Left cardiac atrium (tissue), 4 donors: ENCODE results near the gene EVI2A. TPM values are rescaled to one million over a fixed set of nuclear protein-coding genes. Genes with fewer than 3 reads are reported as not detected.
A peak's percentile ranks its signal among the peaks of the same experiment; 100 is the strongest.
"Not testable (repeated sequence)": the region's sequence is repeated elsewhere in the genome, so short reads cannot be mapped to it uniquely, and the experiment has no call there.

ENCODE experiments used
- ATAC-seq, 2 donors: fragments of 200-7000 bp; cut with Tn5 transposase; one replicate each; pipeline ENCODE4 v1.9.1; 2020; ENCODE audit warnings: mild to moderate bottlenecking in 2 of 2, moderate library complexity in 2 of 2
- DNase-seq: peaks from one replicate; pipeline ENCODE4 v3.0.0-alpha.2; 2020
- intact Hi-C, 2 donors: fragments of 100-400 bp; cut with DNase I; formaldehyde crosslinking; loops; one replicate each; pipeline versions ENCODE4 v1.14.1 to v1.15.1; 2022 to 2023
- long read RNA-seq: library from polyadenylated mRNA; unstranded; transcript quantifications from one replicate; pipeline ENCODE4 v2.0.0, GENCODE V29; 2021
- total RNA-seq, 2 donors: library from RNA; stranded (reverse); fragmentation: NEBNext Ultra II Directional; extraction: Animal tissue kit (Norgen Biotek cat#: 25700); gene quantifications; one replicate each; pipeline ENCODE4 v1.2.1, GENCODE V29; 2021
- donor health status: DM: no; HTN: yes; CAD: no.
- donor health status: DM: no; HTN: yes; CAD: no; lungs with severe emphysema.
- donor health status: DM: yes; HTN: yes; CAD: no.
- donor health status: Dilated cardiomyopathy.

Gene EVI2A, protein sequence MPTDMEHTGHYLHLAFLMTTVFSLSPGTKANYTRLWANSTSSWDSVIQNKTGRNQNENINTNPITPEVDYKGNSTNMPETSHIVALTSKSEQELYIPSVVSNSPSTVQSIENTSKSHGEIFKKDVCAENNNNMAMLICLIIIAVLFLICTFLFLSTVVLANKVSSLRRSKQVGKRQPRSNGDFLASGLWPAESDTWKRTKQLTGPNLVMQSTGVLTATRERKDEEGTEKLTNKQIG
- 1 to 10 TPM; 1.9 to 5.9 TPM for total RNA-seq
- long read RNA-seq, result 0 reads

DNA sequence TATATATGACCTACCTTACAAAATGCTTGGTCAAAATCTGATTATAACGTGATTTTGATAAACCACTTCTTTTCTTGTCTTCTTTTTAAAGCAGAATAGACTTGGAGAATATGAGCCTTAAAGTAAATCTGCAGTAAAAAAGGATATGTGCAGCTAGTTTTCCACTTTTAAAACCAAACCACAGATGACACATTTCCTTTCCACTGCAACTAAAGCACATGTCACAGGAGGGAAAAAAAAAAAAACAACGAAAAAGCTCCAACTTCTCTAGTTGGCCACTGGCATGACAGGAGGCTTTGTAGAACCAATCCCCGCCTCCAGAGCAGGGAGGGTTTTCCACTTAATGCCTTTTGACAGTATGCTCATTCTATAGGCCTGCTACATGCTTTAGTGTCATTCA is at the start of gene EVI2A:
Gene EVI2A, minus strand, starts transcription at position 142 of the 400 bp plus-strand sequence. CDS start 2,609 bp downstream, outside the sequence.
- DNase-seq (no peak), ATAC-seq (peak; percentile 58 to 70)
- intact Hi-C loops, result no loop called here

DNA sequence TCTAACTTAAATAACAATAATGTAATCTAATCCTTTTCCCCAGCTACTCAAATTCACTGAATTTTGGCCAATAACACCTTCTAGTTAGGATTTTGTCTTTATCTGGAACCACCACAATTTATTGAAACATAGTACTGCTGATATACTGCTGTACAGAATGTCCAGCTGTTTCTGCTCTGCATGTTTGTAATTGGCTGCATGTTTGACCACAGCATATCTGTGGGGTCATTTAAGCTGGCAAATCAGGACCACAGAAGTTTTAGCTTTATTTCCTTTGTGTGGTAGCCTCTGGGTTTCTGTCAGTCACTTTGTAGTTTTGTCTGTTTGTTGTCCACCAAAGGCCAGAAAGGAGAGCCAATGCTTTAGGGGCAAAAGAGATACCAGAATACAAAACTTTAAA is 47.8 kb upstream of the EVI2A start:
- ATAC-seq, result no peak
- intact Hi-C loops, result no loop called here
- no peak for DNase-seq

GRCh38 chr17:31366088-31366487 is 44.7 kb upstream of the EVI2A start:
- intact Hi-C loops, result no loop called here
- DNase-seq (no peak), ATAC-seq (no peak)

GRCh38 chr17:31364012-31364411 is 42.6 kb upstream of the EVI2A start:
- intact Hi-C loops, result no loop called here
- DNase-seq (no peak), ATAC-seq (no peak)

DNA sequence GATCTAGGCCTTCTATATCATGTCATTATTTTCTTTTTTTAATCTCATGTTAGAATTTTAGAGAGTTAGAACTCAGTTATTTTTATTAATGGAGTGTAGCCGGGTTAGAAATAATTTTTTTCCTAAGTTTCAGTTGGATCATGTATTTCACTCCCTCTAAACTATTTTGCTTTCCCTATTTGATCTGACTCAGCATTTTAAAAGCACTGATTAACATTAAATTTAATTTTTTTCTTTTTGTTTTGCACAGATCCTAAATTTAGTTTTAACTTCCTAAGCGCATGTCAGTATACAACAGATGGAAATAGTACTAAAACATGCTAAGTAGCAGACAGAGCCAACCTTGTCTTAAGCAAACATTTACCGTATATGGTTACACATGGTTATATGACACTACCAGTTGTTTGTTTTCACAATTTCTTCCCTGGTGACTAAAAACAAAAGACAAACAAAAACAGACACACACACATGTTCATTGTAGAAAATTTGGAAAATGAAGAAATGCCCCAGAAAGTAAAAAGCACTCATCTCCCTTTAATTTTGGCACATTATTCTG is 36.5 kb upstream of the EVI2A start:
- ATAC-seq, result no peak
- intact Hi-C loops, result no loop called here

DNA sequence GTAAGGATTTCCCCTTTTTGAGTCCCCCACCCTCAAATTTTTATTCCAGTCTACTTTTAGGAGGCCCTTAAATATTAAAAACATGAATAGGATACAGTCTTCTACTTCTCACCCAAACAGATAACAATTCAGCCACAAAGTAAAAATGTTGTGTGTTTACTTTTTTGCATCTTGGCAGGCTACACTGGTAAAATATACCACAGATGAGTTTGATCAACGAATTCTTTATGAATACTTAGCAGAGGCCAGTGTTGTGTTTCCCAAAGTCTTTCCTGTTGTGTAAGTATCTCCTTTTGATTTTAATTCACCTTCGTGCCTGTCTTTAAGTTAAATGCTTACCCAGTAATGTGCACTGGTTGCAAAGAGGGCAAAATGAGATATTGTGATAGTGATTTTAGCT is 35.7 kb upstream of the EVI2A start:
- intact Hi-C loops, result no loop called here
- ATAC-seq (no peak), DNase-seq (no peak)

More for the DNA sequence above, 36.5 kb upstream of the EVI2A start:
- no peak for DNase-seq

- intact Hi-C loops, result no loop called here
- ATAC-seq, result no peak
- no peak for DNase-seq
These were observed 34.5 kb upstream of the EVI2A start for GRCh38 chr17:31355935-31356334.

DNA sequence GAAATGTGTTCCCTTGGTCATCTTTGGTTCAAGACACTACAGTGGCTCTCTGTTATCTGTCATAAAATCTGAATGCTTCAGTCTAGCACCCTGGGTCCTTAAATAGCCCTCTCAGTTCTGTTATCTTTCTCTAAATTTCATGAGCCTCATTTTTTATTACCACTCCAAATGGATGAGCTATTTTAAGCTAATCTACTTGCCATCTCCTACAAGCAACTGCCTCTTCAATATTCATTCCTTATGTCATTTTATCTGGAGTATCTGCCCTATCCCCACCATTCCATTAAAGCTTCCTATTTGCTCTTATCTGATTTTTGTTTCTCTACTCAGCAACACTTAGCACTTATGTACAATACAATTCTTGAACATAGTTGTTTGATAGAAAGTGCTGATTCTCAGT is 28.0 kb upstream of the EVI2A start:
- intact Hi-C loops, result no loop called here
- ATAC-seq (no peak), DNase-seq (no peak)

GRCh38 chr17:31345191-31345747 is 23.8 kb upstream of the EVI2A start:
- intact Hi-C loops, DNase-seq: not testable (repeated sequence)
- ATAC-seq, result peak in 1 of 2 donors; percentile 22

DNA sequence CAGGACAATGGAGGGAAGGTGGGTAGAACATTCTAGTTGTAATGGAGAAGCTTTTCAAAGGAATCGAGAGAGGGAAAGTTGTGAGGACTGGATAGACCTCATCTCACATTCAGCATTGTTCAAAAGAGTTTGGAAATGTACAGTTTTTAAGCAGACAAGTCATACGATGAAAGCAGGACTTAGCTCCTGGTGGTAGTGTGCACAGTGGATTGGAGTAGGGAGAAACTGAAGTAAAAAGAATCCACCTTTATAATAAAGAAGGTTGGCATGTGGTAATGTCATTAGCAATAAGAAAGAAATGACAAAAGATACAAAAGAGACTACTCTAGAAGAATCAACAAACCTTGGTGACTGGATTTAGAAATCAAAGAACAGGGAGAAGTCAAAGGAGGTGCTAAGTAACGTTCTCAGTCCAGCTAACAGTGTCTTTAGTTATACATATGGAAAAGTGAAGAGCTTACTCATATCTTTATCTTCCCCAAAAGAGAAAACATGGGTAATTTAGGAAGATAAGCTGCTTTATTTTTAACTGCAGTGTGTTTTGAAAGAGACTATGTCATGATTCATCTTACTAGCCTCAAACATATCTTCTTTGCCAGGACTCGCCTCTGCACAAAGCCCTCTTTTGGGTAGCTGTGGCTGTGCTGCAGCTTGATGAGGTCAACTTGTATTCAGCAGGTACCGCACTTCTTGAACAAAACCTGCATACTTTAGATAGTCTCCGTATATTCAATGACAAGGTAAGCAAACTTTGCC is 18.7 kb upstream of the EVI2A start:
- intact Hi-C loops, result no loop called here
- DNase-seq (no peak), ATAC-seq (peak in 1 of 2 donors; percentile 96)

- DNase-seq (no peak), ATAC-seq (no peak)
- intact Hi-C loops, result no loop called here
These were observed 7.8 kb upstream of the EVI2A start for GRCh38 chr17:31329221-31329620.

GRCh38 chr17:31328160-31328535 is 6.7 kb upstream of the EVI2A start:
- DNase-seq (no peak), ATAC-seq (no peak)
- intact Hi-C loops, result no loop called here

DNA sequence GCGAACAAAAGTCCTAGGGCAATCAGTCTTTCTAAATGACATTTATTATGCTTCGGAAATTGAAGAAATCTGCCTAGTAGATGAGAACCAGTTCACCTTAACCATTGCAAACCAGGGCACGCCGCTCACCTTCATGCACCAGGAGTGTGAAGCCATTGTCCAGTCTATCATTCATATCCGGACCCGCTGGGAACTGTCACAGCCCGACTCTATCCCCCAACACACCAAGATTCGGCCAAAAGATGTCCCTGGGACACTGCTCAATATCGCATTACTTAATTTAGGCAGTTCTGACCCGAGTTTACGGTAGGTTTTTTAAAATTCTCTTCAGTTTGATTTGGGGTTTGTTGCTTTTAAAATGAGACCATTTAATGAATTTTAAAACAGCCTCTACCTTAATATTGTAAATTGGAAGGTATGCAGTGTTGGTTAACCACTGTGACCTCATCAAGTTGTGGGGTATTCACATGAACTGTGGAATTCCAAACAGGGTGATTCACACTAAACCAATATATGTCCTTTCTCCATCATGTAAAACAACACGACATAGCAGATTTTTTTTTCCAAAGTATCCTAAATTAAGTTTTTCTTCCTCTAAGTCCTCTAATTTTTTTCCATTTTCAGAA is 6.2 kb upstream of the EVI2A start:
- DNase-seq (no peak), ATAC-seq (no peak)
- intact Hi-C loops, result no loop called here

DNA sequence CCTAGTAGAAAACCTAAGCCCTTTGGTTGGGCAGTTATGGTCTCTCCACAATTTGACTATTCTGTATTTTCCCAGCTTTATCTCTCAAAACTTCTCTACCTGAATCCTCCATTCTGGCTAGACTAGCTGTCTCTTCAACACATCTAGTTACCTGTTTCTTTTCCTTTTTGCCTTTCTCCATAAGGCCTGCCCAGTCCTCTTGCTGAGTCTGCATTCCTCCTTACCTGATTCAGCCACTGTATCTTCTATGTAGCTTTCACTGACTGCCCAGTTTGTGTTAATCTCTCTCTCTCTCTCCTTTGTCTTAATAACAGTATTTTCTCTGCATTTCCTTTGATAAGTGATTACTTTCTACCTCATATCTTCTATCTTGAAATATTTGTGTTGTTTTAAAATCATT is 2.1 kb upstream of the EVI2A start:
- no peak for ATAC-seq
- no peak for DNase-seq
- intact Hi-C loops, result no loop called here

DNA sequence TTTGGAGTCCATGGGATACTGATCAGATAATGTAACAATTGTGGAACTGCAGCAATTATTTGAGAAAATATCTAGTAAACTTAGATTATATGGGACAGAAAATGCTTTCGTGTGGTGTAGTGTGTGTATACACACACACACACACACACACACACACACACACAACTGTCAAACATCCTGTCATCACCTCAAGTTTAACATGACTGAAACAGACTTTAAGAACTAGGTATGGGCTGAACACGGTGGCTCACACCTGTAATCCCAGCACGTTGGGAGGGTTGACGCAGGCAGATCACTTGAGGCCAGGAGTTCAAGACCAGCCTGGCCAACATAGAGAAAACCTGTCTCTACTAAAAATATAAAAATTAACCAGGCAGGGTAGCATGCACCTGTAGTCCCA is 544 bp upstream of the EVI2A start:
- ATAC-seq (no peak), DNase-seq (no peak)
- intact Hi-C loops, result no loop called here

- intact Hi-C loops, result no loop called here
- DNase-seq (no peak), ATAC-seq (peak in 1 of 2 donors; percentile 20)
These were observed 631 bp downstream of the EVI2A start for GRCh38 chr17:31320791-31321190.

- ATAC-seq (no peak), DNase-seq (no peak)
- intact Hi-C loops, result no loop called here
These were observed 1.2 kb downstream of the EVI2A start for GRCh38 chr17:31320241-31320640.

GRCh38 chr17:31318851-31319661 is 2.4 kb downstream of the EVI2A start:
- DNase-seq (no peak), ATAC-seq (no peak)
- intact Hi-C loops, result no loop called here

- intact Hi-C loops, result no loop called here
- DNase-seq, result peak; percentile 53
- ATAC-seq, result peak; percentile 74 to 91
These were observed 3.1 kb downstream of the EVI2A start for GRCh38 chr17:31318298-31318801.
